Muscle of leg (tissue), 16 donors: Measurements from ENCODE around the gene ACBD3. TPM values are rescaled to one million over a fixed set of nuclear protein-coding genes. Genes with fewer than 3 reads are reported as not detected.
A peak's percentile ranks its signal among the peaks of the same experiment; 100 is the strongest.

Source experiments
- DNase-seq: peaks from one replicate; pipeline ENCODE4 v3.0.0; 2013
- H3K27ac ChIP-seq: one replicate; pipeline ENCODE4 v1.5.1; 2013; ENCODE audit warnings: mild to moderate bottlenecking, low read length, control low read depth
- H3K27me3 ChIP-seq: one replicate; pipeline ENCODE4 v1.6.1; 2013; ENCODE audit warnings: low read length; ENCODE audit not compliant: control insufficient read depth, insufficient read depth
- H3K36me3 ChIP-seq: one replicate; pipeline ENCODE4 v1.6.1; 2013; ENCODE audit warnings: low read length; ENCODE audit not compliant: control insufficient read depth, insufficient read depth
- H3K4me1 ChIP-seq: one replicate; pipeline ENCODE4 v1.6.1; 2013; ENCODE audit warnings: low read length; ENCODE audit not compliant: control insufficient read depth, insufficient read depth
- H3K4me3 ChIP-seq: one replicate; pipeline ENCODE4 v1.5.1; 2013; ENCODE audit warnings: low read length, control low read depth
- H3K9me3 ChIP-seq: replicated peaks from 2 replicates; pipeline ENCODE4 v1.6.1; 2013; ENCODE audit warnings: low read depth, low read length; ENCODE audit not compliant: control insufficient read depth
- WGBS: methylation state at CpG from one replicate; pipeline ENCODE4 v1.1.5; 2013; ENCODE audit warnings: missing lambda C conversion rate; ENCODE audit not compliant: insufficient coverage; 5-methylcytosine and 5-hydroxymethylcytosine counted together
- long read RNA-seq, 11 donors: transcript quantifications; one replicate each; lab custom pipeline, GENCODE V29; 2026
- polyA plus RNA-seq, 8 donors: library from polyadenylated mRNA; unstranded; fragments of 120-200 nt; gene quantifications; one replicate each; pipeline versions ENCODE4 v1.2.1 to v1.2.3, GENCODE V29; 2013; ENCODE audit warnings: inconsistent platforms in 1 of 8, low replicate concordance in 1 of 8; ENCODE audit not compliant: insufficient read length in 8 of 8, insufficient read depth in 1 of 8
- total RNA-seq: library from RNA; stranded (reverse); fragments of 120-200 nt; gene quantifications from one replicate; pipeline ENCODE4 v1.2.4, GENCODE V29; 2013

The ACBD3 gene
- total RNA-seq (32.8 TPM), polyA plus RNA-seq (10 to 100 TPM; 33.7 to 66.6 (median 58.8) TPM)
- long read RNA-seq, donor 1, transcript ACBD3-201 (8 exons, 3,573 nt), result major isoform, 5 of 5 reads
- long read RNA-seq, donor 1, partial matches to known transcripts, result 0 of 5 reads
- long read RNA-seq, donor 1, other reads (novel, unspliced or antisense), result 0 of 5 reads
- long read RNA-seq, donor 2, partial matches to known transcripts, result 0 of 2 reads
- long read RNA-seq, donor 2, other reads (novel, unspliced or antisense), result 0 of 2 reads
- long read RNA-seq, donor 3, transcript ACBD3-201 (8 exons, 3,573 nt), result major isoform, 12 of 35 reads
- long read RNA-seq, donor 3, partial matches to known transcripts, result 23 of 35 reads
- long read RNA-seq, donor 3, other reads (novel, unspliced or antisense), result 0 of 35 reads
- long read RNA-seq, donor 4, partial matches to known transcripts, result 34 of 37 reads
- long read RNA-seq, donor 4, other reads (novel, unspliced or antisense), result 0 of 37 reads
- long read RNA-seq, donor 5, transcript ACBD3-201 (8 exons, 3,573 nt), result major isoform, 17 of 74 reads
- long read RNA-seq, donor 5, partial matches to known transcripts, result 57 of 74 reads
- long read RNA-seq, donor 5, other reads (novel, unspliced or antisense), result 0 of 74 reads
- long read RNA-seq, donor 6, partial matches to known transcripts, result 21 of 23 reads
- long read RNA-seq, donor 6, other reads (novel, unspliced or antisense), result 0 of 23 reads
- long read RNA-seq, donor 7, transcript ACBD3-201 (8 exons, 3,573 nt), result major isoform, 6 of 28 reads
- long read RNA-seq, donor 7, partial matches to known transcripts, result 22 of 28 reads
- long read RNA-seq, donor 7, other reads (novel, unspliced or antisense), result 0 of 28 reads
- long read RNA-seq, donor 8, partial matches to known transcripts, result 30 of 34 reads
- long read RNA-seq, donor 8, other reads (novel, unspliced or antisense), result 0 of 34 reads
- long read RNA-seq, donor 9, partial matches to known transcripts, result 11 of 15 reads
- long read RNA-seq, donor 9, other reads (novel, unspliced or antisense), result 0 of 15 reads
- long read RNA-seq, donor 10, transcript ACBD3-201 (8 exons, 3,573 nt), result major isoform, 5 of 50 reads
- long read RNA-seq, donor 10, partial matches to known transcripts, result 45 of 50 reads
- long read RNA-seq, donor 10, other reads (novel, unspliced or antisense), result 0 of 50 reads
- long read RNA-seq, donor 11, partial matches to known transcripts, result 20 of 23 reads
- long read RNA-seq, donor 11, other reads (novel, unspliced or antisense), result 0 of 23 reads

DNA sequence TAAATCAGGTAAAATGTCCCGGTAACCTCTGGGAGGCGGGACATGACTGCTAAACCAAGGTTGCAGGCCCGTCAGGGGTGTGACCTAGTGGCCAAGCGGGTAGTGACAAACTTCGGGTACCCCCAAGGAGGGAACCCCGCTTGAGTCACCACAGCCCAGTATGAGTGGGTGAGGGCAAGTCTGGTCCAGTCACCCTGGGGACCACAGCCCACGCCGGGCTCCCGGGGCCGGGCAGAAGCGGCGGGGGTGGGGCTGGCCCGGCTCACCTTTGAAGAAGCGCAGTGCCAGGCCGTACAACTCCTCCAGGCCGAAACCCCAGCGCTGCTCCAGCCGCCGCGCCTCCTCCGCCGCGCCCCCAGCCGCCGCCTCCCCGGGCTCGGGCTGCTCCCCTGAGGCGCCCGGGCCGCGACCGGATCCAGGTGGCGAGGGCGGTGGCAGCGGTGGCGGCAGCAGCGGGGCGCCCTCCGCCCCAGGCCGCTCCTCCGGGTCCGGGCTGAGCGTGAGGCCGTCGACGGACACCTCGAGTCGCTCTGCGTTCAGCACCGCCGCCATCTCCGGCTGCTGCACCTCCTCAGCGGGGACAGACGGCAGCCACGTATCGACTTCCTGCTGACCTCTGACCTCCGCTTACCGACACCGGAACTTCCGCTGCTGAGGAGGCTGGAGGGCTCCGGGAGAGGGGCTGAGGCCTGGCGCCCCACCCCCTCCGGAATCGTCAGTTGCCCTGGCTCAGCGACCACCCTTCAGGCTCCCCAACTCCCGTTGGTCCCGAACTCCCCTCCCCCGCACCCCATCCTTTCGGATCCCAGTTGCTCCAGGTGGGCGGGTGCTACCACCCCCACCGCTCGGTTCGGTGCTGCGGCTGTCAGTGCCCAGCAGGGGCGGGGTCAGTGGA, at the start of gene ACBD3:
Gene ACBD3, minus strand, starts transcription at position 618 of the 895 bp plus-strand sequence. Its CDS starts 66 bp downstream, at position 552.
- DNase-seq, result peak; percentile 97
- Histone ChIP-seq H3K27me3 (no peaks in the 10 kb centered on the region), H3K4me3 (peak within 1 kb of the TSS; percentile 93), H3K9me3 (no peaks in the 10 kb centered on the region), H3K27ac (peak within 1 kb of the TSS; percentile 93), H3K36me3 (no peaks in the 10 kb centered on the region), H3K4me1 (peaks cover 13% of the 10 kb centered on the region)
- 0% methylated on average over 67 of the region's 75 CpGs for WGBS

DNA sequence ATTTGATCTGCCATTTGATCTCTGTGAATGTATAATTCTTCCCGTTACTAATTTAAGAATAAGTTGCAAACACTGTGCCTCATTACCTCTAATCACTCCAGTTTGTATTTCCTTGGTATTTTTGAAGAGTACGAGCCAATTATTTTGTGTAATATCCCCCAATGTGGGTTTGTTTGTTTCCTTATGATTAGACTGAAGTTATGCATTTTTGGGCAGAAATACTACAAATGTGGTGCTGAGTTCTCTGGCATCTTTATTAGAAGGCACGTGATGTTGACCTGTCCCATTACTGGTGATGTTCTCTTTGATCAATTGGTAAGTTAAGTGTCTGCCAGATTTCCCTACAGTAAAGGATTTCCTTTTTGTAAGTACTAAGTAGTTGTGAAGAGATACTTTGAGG, 47.3 kb upstream of the ACBD3 start:
- Histone ChIP-seq H3K9me3 (no peaks in the 10 kb centered on the region), H3K4me1 (no peaks in the 10 kb centered on the region), H3K27me3 (no peaks in the 10 kb centered on the region), H3K36me3 (peaks cover 5% of the 10 kb centered on the region), H3K4me3 (no peak overlapping the region), H3K27ac (no peak overlapping the region)
- DNase-seq, result no peak
- WGBS, result no CpG with 5 or more reads among the region's 3 CpGs

DNA sequence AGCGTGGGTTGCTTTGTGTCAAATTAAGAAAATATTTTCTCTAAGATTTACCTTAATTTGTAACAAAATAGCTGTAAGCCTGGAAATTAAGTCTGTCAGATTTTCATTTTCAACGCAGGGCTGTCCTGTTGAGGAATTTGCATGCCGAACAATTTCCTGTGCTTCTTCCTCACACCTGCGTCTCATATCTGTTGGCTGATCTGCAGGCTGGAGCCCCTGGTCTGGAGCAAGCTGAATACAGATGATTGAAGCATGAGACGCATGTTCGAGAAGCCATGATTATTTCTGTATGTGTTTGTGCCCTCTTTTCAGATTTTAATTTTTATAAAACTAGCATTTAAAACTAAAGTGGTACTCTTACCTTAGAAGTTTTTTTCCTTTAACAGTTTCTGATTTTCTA, 46.8 kb upstream of the ACBD3 start:
- no peaks in the 10 kb centered on the region for H3K4me1 ChIP-seq
- H3K4me3 ChIP-seq, result no peak overlapping the region
- no peaks in the 10 kb centered on the region for H3K27me3 ChIP-seq
- WGBS, result 63% methylated on average over 2 of the region's 6 CpGs
- no peaks in the 10 kb centered on the region for H3K9me3 ChIP-seq
- H3K27ac ChIP-seq, result no peak overlapping the region
- H3K36me3 ChIP-seq, result peaks cover 5% of the 10 kb centered on the region
- no peak for DNase-seq

DNA sequence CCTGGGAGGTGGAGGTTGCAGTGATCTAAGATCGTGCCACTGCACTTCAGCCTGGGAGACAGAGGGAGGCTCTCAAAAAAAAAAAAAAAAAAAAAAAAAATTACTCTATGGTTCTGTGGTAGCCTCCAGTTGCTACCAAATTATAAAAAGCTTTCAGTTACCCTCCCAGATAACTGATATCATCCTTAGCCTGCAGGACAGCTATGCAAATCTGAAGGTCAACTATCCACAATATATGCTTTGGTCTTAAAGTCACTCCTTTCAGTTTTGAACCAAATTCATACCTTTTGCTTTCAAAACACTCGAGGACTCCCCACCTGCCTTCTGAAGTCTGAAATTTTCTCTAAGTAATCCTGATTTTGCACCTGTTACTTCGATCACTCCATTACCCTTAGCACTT, 40.1 kb upstream of the ACBD3 start:
- WGBS, result no CpG with 5 or more reads among the region's 3 CpGs
- peaks cover 10% of the 10 kb centered on the region for H3K4me1 ChIP-seq
- no peaks in the 10 kb centered on the region for H3K9me3 ChIP-seq
- H3K4me3 ChIP-seq, result no peak overlapping the region
- H3K27me3 ChIP-seq, result peaks cover 24% of the 10 kb centered on the region
- no peaks in the 10 kb centered on the region for H3K36me3 ChIP-seq
- DNase-seq, result no peak
- no peak overlapping the region for H3K27ac ChIP-seq

DNA sequence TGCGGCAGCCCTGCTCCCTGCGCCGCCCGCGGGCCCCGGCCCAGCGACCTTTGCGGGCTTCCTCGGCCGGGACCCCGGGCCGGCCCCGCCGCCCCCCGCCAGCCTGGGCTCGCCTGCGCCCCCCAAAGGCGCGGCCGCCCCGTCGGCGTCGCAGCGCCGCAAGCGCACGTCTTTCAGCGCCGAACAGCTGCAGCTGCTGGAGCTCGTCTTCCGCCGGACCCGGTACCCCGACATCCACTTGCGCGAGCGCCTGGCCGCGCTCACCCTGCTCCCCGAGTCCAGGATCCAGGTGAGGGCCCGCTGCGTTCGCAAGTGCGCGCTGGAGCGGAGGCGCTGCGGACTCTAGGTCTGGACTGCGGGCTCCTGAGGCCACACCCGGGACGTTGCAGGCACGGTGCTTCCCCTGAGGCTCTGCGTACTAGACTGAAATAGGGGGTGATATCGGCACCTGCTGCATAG, 37.3 kb upstream of the ACBD3 start:
- Histone ChIP-seq H3K27me3 (peaks cover 24% of the 10 kb centered on the region), H3K4me1 (peaks cover 10% of the 10 kb centered on the region), H3K27ac (no peak overlapping the region), H3K9me3 (no peaks in the 10 kb centered on the region), H3K36me3 (no peaks in the 10 kb centered on the region), H3K4me3 (peak overlapping the region; percentile 50)
- peak; percentile 29 for DNase-seq
- under 1% methylated on average over 50 of the region's 55 CpGs for WGBS

DNA sequence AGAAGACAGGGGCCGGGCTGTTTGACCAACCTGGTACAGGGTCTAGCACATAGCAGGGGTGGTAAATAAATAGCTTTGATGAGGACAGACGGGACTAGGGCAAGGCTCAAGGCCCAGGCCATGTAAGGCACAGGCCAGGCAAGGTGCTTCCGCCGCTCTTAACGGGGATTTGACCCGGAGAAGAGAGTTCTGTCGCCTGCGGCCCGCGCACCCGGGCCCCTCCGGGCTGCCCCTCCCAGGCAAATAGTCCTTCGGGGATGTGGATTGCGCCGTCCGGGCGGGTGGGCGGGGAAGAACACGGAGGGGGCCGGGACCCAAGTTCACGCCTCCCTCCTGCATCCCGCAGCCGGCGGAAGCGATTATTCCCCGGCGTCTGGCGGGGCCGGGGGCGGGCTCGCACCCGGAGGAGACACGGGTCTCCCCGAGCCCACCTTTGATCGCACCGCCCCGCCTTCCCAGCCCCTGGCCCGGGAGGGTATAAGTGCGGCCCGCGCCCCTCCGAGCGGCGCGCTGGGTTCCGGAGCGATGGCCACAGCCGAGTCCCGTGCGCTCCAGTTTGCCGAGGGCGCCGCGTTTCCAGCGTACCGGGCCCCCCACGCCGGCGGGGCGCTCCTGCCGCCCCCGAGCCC, 36.7 kb upstream of the ACBD3 start, which contains the start of gene MIXL1:
Gene MIXL1, plus strand, starts transcription at position 508 of the 629 bp plus-strand sequence. Its CDS starts 18 bp downstream, at position 526.
- peak within 1 kb of the TSS; percentile 50 for H3K4me3 ChIP-seq
- H3K4me1 ChIP-seq, result peaks cover 10% of the 10 kb centered on the region
- WGBS, result 2% methylated on average over 61 of the region's 62 CpGs
- H3K36me3 ChIP-seq, result no peaks in the 10 kb centered on the region
- peak; percentile 7 for DNase-seq
- peaks cover 24% of the 10 kb centered on the region for H3K27me3 ChIP-seq
- H3K9me3 ChIP-seq, result no peaks in the 10 kb centered on the region
- no peak within 1 kb of the TSS for H3K27ac ChIP-seq

DNA sequence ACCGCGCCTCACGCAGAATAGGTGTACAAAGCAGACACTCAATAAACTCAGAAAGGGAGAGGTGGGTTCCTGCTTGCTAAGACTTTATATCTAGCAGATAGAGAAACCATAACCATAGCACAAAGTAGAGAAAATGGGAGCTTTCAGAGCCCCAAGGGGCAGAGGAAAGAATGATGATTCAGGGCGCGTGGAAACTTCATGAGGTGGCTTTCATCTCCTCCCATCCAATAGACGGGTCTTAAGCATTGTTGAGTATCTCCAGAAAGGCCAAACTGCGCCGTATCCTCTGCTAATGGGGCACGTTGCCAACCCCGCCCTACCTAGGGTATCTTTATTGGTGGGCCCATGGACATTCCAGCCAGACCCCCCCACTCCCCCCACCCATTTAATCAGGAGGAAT, 36.1 kb upstream of the ACBD3 start:
- Histone ChIP-seq H3K4me3 (no peak overlapping the region), H3K9me3 (no peaks in the 10 kb centered on the region), H3K36me3 (no peaks in the 10 kb centered on the region), H3K27me3 (peaks cover 24% of the 10 kb centered on the region), H3K4me1 (peaks cover 10% of the 10 kb centered on the region), H3K27ac (no peak overlapping the region)
- WGBS, result no CpG with 5 or more reads among the region's 10 CpGs
- no peak for DNase-seq

DNA sequence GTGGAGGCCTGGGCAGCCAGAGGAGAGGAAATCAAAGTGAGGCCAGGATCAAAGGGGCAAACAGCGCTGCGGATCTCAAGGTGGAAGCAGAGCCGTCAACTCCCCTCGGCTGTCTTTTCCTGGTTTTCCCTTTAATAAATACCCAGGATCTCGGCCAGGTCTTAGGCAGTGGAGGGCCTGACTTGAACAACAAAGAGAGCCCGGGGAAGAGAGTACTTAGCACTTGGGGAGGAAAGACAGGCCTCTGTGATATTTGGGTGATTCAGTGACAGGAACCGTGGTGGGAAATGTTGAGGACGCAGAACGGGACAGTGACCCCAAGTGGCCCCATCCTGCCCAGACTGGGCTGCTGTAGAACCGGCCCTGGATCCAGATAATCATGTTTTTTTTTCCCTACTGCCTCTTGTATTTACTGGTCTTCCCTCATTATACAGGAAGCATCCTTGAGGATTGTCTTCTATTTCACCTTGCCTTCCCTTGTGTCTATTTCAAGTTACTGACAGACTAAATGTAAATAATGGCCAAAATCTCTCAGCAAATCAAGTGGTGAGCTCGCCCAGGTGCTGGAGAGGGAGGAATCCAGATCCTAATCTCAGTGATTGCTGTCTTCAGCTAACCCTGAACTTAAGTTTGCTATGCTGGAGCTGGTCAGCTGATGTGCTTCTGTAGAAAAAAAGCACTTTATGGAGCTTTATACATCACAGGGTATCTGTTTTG, 34.1 kb upstream of the ACBD3 start:
- DNase-seq, result no peak
- no peaks in the 10 kb centered on the region for H3K36me3 ChIP-seq
- no peaks in the 10 kb centered on the region for H3K9me3 ChIP-seq
- 33% methylated on average over 10 of the region's 11 CpGs for WGBS
- H3K4me1 ChIP-seq, result peaks cover 10% of the 10 kb centered on the region
- H3K27ac ChIP-seq, result no peak overlapping the region
- H3K4me3 ChIP-seq, result no peak overlapping the region
- H3K27me3 ChIP-seq, result peaks cover 24% of the 10 kb centered on the region
